AG04450 (cell line): ENCODE results near the gene BMERB1. TPM values are rescaled to one million over a fixed set of nuclear protein-coding genes. Genes with fewer than 3 reads are reported as not detected.
"Not testable (repeated sequence)": the region's sequence is repeated elsewhere in the genome, so short reads cannot be mapped to it uniquely, and the experiment has no call there.

Experiments used
- CTCF ChIA-PET: fragments of 300-600, 350-600 bp; formaldehyde crosslinking; extraction: SDS; loops from one replicate; lab custom pipeline; 2022; ENCODE audit warnings: antibody characterized with exemption, inconsistent platforms; lab: Charles Lee
- POLR2A ChIA-PET: fragments of 350-600 bp; formaldehyde crosslinking; extraction: SDS; loops from one replicate; lab custom pipeline; 2021; ENCODE audit warnings: antibody characterized with exemption, inconsistent platforms; lab: Yijun Ruan, JAX
- DNase-seq: peaks from one replicate; pipeline ENCODE4 v3.0.0-alpha.2; 2011; ENCODE audit warnings: low read depth, low spot score
- H3K27ac ChIP-seq: one replicate; pipeline ENCODE4 v1.5.1; 2012; ENCODE audit warnings: low read depth, low read length, control low read depth
- H3K27me3 ChIP-seq: one replicate; pipeline ENCODE4 v1.6.0; 2012; ENCODE audit warnings: low read length; ENCODE audit not compliant: control insufficient read depth, insufficient read depth
- H3K4me3 ChIP-seq: 2 replicates; pipeline ENCODE4 v1.5.1; 2011; ENCODE audit warnings: mild to moderate bottlenecking, low read depth, low read length, control low read depth
- H3K9me3 ChIP-seq: 2 replicates; pipeline ENCODE4 v1.5.1; 2012; ENCODE audit warnings: low read length; ENCODE audit not compliant: control insufficient read depth, insufficient read depth
- polyA plus RNA-seq: library from polyadenylated mRNA; depleted of rRNA; stranded (reverse); fragments of >200 nt; gene quantifications from 2 replicates; pipeline ENCODE4 v1.2.3, GENCODE V29; 2011
- TF ChIP-seq, protein P1 (sequence below): IDR thresholded peaks from 2 replicates; pipeline ENCODE4 v1.5.1; 2011; ENCODE audit warnings: low read depth, low read length, control low read depth, inconsistent platforms

The BMERB1 gene
- polyA plus RNA-seq, 1 experiment = 43.9 TPM

GRCh38 chr16:15451098-15451731 is 16.8 kb downstream of the BMERB1 start:
- CTCF ChIA-PET = interaction anchor here (0.9 kb wide), 1 partner anchor 23 kb away, joined by 3 read pairs; no protein-coding TSS in a partner anchor
- H3K27ac ChIP-seq = no peak overlapping the region

GRCh38 chr16:15452246-15452855 is 18.0 kb downstream of the BMERB1 start:
- Histone ChIP-seq H3K27me3 (no peaks in the 10 kb centered on the region), H3K27ac (no peak overlapping the region), H3K4me3 (no peak overlapping the region), H3K9me3 (no peaks in the 10 kb centered on the region)
- POLR2A ChIA-PET = interaction anchor here (0.6 kb wide), 1 partner anchor 13 kb away, joined by 3 read pairs; no protein-coding TSS in a partner anchor
- DNase-seq = no peak
- TF ChIP-seq, protein P1, sequence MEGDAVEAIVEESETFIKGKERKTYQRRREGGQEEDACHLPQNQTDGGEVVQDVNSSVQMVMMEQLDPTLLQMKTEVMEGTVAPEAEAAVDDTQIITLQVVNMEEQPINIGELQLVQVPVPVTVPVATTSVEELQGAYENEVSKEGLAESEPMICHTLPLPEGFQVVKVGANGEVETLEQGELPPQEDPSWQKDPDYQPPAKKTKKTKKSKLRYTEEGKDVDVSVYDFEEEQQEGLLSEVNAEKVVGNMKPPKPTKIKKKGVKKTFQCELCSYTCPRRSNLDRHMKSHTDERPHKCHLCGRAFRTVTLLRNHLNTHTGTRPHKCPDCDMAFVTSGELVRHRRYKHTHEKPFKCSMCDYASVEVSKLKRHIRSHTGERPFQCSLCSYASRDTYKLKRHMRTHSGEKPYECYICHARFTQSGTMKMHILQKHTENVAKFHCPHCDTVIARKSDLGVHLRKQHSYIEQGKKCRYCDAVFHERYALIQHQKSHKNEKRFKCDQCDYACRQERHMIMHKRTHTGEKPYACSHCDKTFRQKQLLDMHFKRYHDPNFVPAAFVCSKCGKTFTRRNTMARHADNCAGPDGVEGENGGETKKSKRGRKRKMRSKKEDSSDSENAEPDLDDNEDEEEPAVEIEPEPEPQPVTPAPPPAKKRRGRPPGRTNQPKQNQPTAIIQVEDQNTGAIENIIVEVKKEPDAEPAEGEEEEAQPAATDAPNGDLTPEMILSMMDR = no peak
- CTCF ChIA-PET = interaction anchor here (0.9 to 1.0 kb wide), 2 partner anchors 13 to 25 kb away, joined by 3 to 4 read pairs; no protein-coding TSS in a partner anchor

More at GRCh38 chr16:15451098-15451731, 16.8 kb downstream of the BMERB1 start:
- no peaks in the 10 kb centered on the region for H3K27me3 ChIP-seq
- TF ChIP-seq, protein P1 = no peak
- H3K4me3 ChIP-seq = no peak overlapping the region
- no peaks in the 10 kb centered on the region for H3K9me3 ChIP-seq
- no peak for DNase-seq
- POLR2A ChIA-PET = no interaction called here

DNA sequence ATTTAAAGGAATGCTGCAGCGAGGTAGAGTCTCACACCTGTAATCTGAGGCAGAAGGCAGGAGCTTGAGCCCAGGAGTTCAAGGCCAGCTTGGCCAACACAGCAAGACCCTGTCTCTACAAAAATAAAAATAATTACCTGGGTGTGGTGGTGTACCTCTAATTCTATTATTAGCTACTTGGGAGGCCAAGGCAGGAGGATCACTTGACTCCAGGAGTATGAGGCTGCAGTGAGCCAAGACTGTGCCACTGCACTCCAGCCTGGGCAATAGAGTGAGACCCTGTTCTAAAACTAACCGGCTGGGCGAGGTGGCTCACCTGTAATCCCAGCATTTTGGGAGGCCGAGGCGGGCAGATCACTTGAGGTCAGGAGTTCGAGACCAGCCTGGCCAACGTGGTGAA is 18.9 kb downstream of the BMERB1 start:
- POLR2A ChIA-PET, H3K4me3 ChIP-seq, H3K9me3 ChIP-seq, H3K27me3 ChIP-seq, H3K27ac ChIP-seq, DNase-seq, CTCF ChIA-PET: not testable (repeated sequence)

GRCh38 chr16:15454933-15455332 is 20.5 kb downstream of the BMERB1 start:
- H3K27ac ChIP-seq, POLR2A ChIA-PET, H3K27me3 ChIP-seq, H3K4me3 ChIP-seq, DNase-seq, H3K9me3 ChIP-seq, CTCF ChIA-PET: not testable (repeated sequence)

GRCh38 chr16:15457400-15457799 is 23.0 kb downstream of the BMERB1 start:
- no peak overlapping the region for H3K4me3 ChIP-seq
- ChIA-PET POLR2A (no interaction called here), CTCF (interaction anchor here (0.8 kb wide), 1 partner anchor 30 kb away, joined by 3 read pairs; no protein-coding TSS in a partner anchor)
- H3K9me3 ChIP-seq = no peaks in the 10 kb centered on the region
- no peak overlapping the region for H3K27ac ChIP-seq
- no peaks in the 10 kb centered on the region for H3K27me3 ChIP-seq
- DNase-seq = no peak
- TF ChIP-seq, protein P1 = no peak

- no peak overlapping the region for H3K4me3 ChIP-seq
- H3K27me3 ChIP-seq = no peaks in the 10 kb centered on the region
- no peak overlapping the region for H3K27ac ChIP-seq
- DNase-seq = no peak
- TF ChIP-seq, protein P1 = no peak
- ChIA-PET POLR2A (no interaction called here), CTCF (no interaction called here)
- H3K9me3 ChIP-seq = no peaks in the 10 kb centered on the region
These were observed 23.6 kb downstream of the BMERB1 start for GRCh38 chr16:15457958-15458357.
